K562 (cell line): ENCODE results near the gene PARD3.

Experiments
- BMI1 ChIP-seq: fragments of 150-350 bp; IDR thresholded peaks from 2 replicates; pipeline ENCODE4 v1.6.1; 2014; ENCODE audit warnings: low read length
- CHD1 ChIP-seq: fragments of 200-600 bp; sonication (generic); IDR thresholded peaks from one replicate; pipeline ENCODE4 v1.6.1; 2012; ENCODE audit warnings: mild to moderate bottlenecking, moderate library complexity, low read length, inconsistent platforms
- E2F3 ChIP-seq: fragments of 250-450 bp; sonication (Bioruptor Pico); IDR thresholded peaks from 2 replicates; pipeline ENCODE4 v1.4.0; 2020; ENCODE audit warnings: mild to moderate bottlenecking
- MTA2 ChIP-seq: fragments of 450-650 bp; IDR thresholded peaks from 2 replicates; pipeline ENCODE4 v1.6.1; 2016; ENCODE audit warnings: low read depth
- NFIC ChIP-seq: fragments of 450-650 bp; IDR thresholded peaks from 2 replicates; pipeline ENCODE4 v1.6.1; 2017; ENCODE audit warnings: mild to moderate bottlenecking, inconsistent platforms
- SIX5 ChIP-seq, 2 experiments: IDR thresholded peaks; 2 replicates each; pipeline ENCODE4 v1.6.1; 2011; ENCODE audit warnings: low read length in 2 of 2, borderline replicate concordance in 1 of 2, low read depth in 1 of 2, mild to moderate bottlenecking in 1 of 2, moderate library complexity in 1 of 2; ENCODE audit not compliant: insufficient read depth in 1 of 2
- SP1 ChIP-seq: sonication (generic); formaldehyde crosslinking; IDR thresholded peaks from 2 replicates; pipeline ENCODE4 v1.8.1; 2022; ENCODE audit warnings: mild to moderate bottlenecking, missing genetic modification reagents
- ZFP30 ChIP-seq: fragments of 250-450 bp; sonication (Bioruptor Pico); IDR thresholded peaks from 2 replicates; pipeline ENCODE4 v1.8.0; 2022; ENCODE audit warnings: moderate library complexity, mild to moderate bottlenecking, inconsistent platforms, borderline replicate concordance
- ZNF76 ChIP-seq: fragments of 250-450 bp; sonication (Bioruptor Pico); IDR thresholded peaks from 2 replicates; pipeline ENCODE4 v1.4.0; 2020; ENCODE audit warnings: mild to moderate bottlenecking, moderate library complexity, borderline replicate concordance
- ZNF785 ChIP-seq: fragments of 250-450 bp; sonication (Bioruptor Pico); IDR thresholded peaks from 2 replicates; pipeline ENCODE4 v1.4.0; 2020; ENCODE audit warnings: mild to moderate bottlenecking
- TF ChIP-seq, protein P1 (sequence below), 3 experiments: IDR thresholded peaks in 2 of 3; conservative IDR thresholded peaks in 1 of 3; 2 replicates each; pipeline ENCODE4 v1.5.1; 2011 to 2012; ENCODE audit warnings: low read length in 3 of 3, mild to moderate bottlenecking in 3 of 3, control low read depth in 2 of 3, improper control_type of control experiment in 1 of 3, inconsistent platforms in 1 of 3, low read depth in 1 of 3, mixed read lengths in 1 of 3, moderate library complexity in 1 of 3; ENCODE audit not compliant: insufficient read depth in 2 of 3
- TF ChIP-seq, protein P2 (sequence below), 2 experiments: fragments of 450-650 bp; formaldehyde crosslinking in 1 of 2; IDR thresholded peaks; 2 replicates each; pipeline versions ENCODE4 v1.4.0 to v1.6.1; 2014 to 2020; ENCODE audit warnings: mild to moderate bottlenecking in 2 of 2, borderline replicate concordance in 1 of 2, low read depth in 1 of 2

DNA sequence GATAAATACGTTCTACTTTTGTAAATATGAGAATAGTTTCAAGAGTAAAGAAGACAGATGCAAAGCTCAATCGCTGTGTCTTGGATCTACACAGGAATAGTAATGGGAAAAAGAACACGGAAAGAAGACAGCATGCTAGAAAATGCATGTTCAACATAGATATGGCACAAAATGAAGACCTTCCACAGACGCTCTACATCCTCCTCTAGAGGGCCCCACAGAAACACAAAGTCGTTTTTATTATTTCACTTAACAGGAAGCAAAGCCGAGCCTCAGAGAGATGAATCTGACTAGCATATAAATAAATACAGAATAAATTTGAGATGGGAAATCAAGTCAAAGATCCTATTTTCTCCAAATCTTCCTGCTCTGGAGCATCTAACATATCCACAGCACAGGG lies 292.6 kb downstream of the PARD3 start:
- TF ChIP-seq, protein P1, sequence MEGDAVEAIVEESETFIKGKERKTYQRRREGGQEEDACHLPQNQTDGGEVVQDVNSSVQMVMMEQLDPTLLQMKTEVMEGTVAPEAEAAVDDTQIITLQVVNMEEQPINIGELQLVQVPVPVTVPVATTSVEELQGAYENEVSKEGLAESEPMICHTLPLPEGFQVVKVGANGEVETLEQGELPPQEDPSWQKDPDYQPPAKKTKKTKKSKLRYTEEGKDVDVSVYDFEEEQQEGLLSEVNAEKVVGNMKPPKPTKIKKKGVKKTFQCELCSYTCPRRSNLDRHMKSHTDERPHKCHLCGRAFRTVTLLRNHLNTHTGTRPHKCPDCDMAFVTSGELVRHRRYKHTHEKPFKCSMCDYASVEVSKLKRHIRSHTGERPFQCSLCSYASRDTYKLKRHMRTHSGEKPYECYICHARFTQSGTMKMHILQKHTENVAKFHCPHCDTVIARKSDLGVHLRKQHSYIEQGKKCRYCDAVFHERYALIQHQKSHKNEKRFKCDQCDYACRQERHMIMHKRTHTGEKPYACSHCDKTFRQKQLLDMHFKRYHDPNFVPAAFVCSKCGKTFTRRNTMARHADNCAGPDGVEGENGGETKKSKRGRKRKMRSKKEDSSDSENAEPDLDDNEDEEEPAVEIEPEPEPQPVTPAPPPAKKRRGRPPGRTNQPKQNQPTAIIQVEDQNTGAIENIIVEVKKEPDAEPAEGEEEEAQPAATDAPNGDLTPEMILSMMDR (IDR thresholded peaks at IDR 0.05 in 2 of 3, conservative IDR thresholded peaks at IDR 0.05 in 1 of 3; ENCODE audit: insufficient read depth in 2 of 3, low read depth in 1 of 3, low read length in 3 of 3), result peak; percentile 38 to 65 (median 45); a peak in 5 of 6 replicates
- TF ChIP-seq NFIC (no peak), SIX5 (IDR thresholded peaks at IDR 0.05; ENCODE audit: borderline replicate concordance in 1 of 2, insufficient read depth in 1 of 2, low read depth in 1 of 2, low read length in 2 of 2) (no peak), ZFP30 (no peak), ZNF785 (CRISPR knock-in tag) (no peak), E2F3 (CRISPR knock-in tag) (no peak), CHD1 (no peak), MTA2 (no peak), ZNF76 (CRISPR knock-in tag) (no peak), SP1 (CRISPR knock-in tag) (no peak), BMI1 (no peak)
- TF ChIP-seq, protein P2, sequence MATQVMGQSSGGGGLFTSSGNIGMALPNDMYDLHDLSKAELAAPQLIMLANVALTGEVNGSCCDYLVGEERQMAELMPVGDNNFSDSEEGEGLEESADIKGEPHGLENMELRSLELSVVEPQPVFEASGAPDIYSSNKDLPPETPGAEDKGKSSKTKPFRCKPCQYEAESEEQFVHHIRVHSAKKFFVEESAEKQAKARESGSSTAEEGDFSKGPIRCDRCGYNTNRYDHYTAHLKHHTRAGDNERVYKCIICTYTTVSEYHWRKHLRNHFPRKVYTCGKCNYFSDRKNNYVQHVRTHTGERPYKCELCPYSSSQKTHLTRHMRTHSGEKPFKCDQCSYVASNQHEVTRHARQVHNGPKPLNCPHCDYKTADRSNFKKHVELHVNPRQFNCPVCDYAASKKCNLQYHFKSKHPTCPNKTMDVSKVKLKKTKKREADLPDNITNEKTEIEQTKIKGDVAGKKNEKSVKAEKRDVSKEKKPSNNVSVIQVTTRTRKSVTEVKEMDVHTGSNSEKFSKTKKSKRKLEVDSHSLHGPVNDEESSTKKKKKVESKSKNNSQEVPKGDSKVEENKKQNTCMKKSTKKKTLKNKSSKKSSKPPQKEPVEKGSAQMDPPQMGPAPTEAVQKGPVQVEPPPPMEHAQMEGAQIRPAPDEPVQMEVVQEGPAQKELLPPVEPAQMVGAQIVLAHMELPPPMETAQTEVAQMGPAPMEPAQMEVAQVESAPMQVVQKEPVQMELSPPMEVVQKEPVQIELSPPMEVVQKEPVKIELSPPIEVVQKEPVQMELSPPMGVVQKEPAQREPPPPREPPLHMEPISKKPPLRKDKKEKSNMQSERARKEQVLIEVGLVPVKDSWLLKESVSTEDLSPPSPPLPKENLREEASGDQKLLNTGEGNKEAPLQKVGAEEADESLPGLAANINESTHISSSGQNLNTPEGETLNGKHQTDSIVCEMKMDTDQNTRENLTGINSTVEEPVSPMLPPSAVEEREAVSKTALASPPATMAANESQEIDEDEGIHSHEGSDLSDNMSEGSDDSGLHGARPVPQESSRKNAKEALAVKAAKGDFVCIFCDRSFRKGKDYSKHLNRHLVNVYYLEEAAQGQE (IDR thresholded peaks at IDR 0.05; ENCODE audit: borderline replicate concordance), result no peak; the same call in 1 of the 2 replicates
- TF ChIP-seq, protein P2 (CRISPR knock-in tag; IDR thresholded peaks at IDR 0.05; ENCODE audit: low read depth), result no peak
